Tibial nerve (tissue), 4 donors: ENCODE data around the gene S1PR3. TPM values are rescaled to one million over a fixed set of nuclear protein-coding genes. Genes with fewer than 3 reads are reported as not detected.

ENCODE experiments used
- DNase-seq, 2 donors: peaks; one replicate each; pipeline ENCODE4 v3.0.0-alpha.2; 2019; ENCODE audit warnings: low spot score in 2 of 2
- H3K27ac ChIP-seq, 4 donors: fragments of 200-600 bp; sonication (generic) in 3 of 4; one replicate each; pipeline ENCODE4 v1.5.1; 2017 to 2019; ENCODE audit warnings: mild to moderate bottlenecking in 1 of 4
- H3K27me3 ChIP-seq, 2 donors: fragments of 200-600 bp; sonication (generic) in 1 of 2; one replicate each; pipeline versions ENCODE4 v1.5.1 to v1.6.0; 2017 to 2019
- H3K36me3 ChIP-seq, 3 donors: fragments of 200-600 bp; sonication (generic); one replicate each; pipeline ENCODE4 v1.5.1; 2018 to 2019
- H3K4me1 ChIP-seq, 4 donors: fragments of 200-600 bp; sonication (generic) in 3 of 4; one replicate each; pipeline ENCODE4 v1.5.1; 2017 to 2019
- H3K4me3 ChIP-seq, 4 donors: fragments of 200-600 bp; sonication (generic) in 3 of 4; one replicate each; pipeline ENCODE4 v1.5.1; 2017 to 2019; ENCODE audit warnings: mild to moderate bottlenecking in 1 of 4, moderate library complexity in 1 of 4
- H3K9me3 ChIP-seq, 4 donors: fragments of 200-600 bp; sonication (generic) in 3 of 4; one replicate each; pipeline ENCODE4 v1.5.1; 2017 to 2019
- EP300 ChIP-seq, 2 donors: sonication (generic); formaldehyde crosslinking; IDR thresholded peaks; one replicate each; pipeline ENCODE4 v1.6.1; 2017; ENCODE audit warnings: antibody characterized with exemption in 2 of 2, mild to moderate bottlenecking in 1 of 2
- POLR2A ChIP-seq, 2 donors: fragments of 450-650 bp; IDR thresholded peaks; one replicate each; pipeline ENCODE4 v1.6.1; 2017; ENCODE audit warnings: antibody characterized with exemption in 2 of 2, mild to moderate bottlenecking in 2 of 2, moderate library complexity in 2 of 2
- WGBS, 2 donors: methylation state at CpG; one replicate each; pipeline ENCODE4 v1.1.5; 2018; 5-methylcytosine and 5-hydroxymethylcytosine counted together
- total RNA-seq, 4 donors: library from RNA; depleted of rRNA; stranded (reverse); fragments of >200 nt; gene quantifications; one replicate each; pipeline ENCODE4 v1.1.0, GENCODE V29; 2016
- TF ChIP-seq, protein P1 (sequence below), 5 experiments: fragments of 200-600 bp in 3 of 5; fragments of 450-650 bp in 2 of 5; sonication (generic) in 3 of 5; IDR thresholded peaks; one replicate each; pipeline ENCODE4 v1.5.1; 2016 to 2019; ENCODE audit warnings: antibody characterized with exemption in 5 of 5, mild to moderate bottlenecking in 3 of 5, moderate library complexity in 2 of 5

S1PR3 gene
- total RNA-seq, 4 donors from 2014 or later, result 13.0 to 25.8 (median 14.5) TPM

DNA sequence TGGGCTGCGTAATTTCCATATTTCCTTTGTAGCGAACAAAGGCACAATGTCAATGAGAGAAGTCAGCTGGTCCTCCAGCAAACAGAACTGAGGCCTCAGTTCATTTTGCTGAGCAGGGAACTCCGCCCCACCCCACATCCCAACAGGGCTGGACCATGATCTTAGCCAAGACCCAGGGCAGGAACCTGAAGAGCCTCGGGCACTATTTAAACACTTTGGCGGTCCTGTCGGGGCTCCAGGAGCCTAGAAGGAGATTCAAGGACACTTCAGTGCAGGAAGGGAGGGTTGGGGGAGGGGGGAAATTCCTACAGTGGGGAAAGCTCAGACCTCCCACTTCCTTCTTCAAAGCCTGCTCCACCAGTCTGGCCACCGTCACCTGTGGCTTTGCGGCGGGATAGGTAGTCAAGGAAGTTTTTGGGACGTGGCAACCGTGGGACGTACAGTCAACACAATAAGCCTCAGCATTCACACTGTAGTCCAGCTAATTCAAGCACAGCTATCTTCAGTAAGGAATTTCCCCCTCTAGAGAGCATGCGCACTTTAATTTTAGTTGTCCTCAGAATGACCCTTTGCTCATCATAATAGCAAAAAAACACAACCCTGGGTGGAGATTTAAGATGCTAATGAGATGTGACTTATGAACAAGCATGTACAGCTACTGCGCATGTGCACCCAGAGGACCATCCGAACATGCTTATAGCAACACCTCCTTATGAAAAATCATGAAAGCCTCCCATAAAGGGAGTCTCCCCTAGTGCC lies 30.9 kb downstream of the S1PR3 start:
- peaks cover 0 to 27% (median 12%) of the 10 kb centered on the region in 4 donors for H3K4me1 ChIP-seq
- H3K27me3 ChIP-seq, result no peaks in the 10 kb centered on the region
- DNase-seq, result no peak
- peak overlapping the region in 3 of 4 donors; percentile 45 to 85 (median 69) for H3K27ac ChIP-seq
- no peak overlapping the region for H3K4me3 ChIP-seq
- H3K9me3 ChIP-seq, result no peaks in the 10 kb centered on the region
- TF ChIP-seq, protein P1, sequence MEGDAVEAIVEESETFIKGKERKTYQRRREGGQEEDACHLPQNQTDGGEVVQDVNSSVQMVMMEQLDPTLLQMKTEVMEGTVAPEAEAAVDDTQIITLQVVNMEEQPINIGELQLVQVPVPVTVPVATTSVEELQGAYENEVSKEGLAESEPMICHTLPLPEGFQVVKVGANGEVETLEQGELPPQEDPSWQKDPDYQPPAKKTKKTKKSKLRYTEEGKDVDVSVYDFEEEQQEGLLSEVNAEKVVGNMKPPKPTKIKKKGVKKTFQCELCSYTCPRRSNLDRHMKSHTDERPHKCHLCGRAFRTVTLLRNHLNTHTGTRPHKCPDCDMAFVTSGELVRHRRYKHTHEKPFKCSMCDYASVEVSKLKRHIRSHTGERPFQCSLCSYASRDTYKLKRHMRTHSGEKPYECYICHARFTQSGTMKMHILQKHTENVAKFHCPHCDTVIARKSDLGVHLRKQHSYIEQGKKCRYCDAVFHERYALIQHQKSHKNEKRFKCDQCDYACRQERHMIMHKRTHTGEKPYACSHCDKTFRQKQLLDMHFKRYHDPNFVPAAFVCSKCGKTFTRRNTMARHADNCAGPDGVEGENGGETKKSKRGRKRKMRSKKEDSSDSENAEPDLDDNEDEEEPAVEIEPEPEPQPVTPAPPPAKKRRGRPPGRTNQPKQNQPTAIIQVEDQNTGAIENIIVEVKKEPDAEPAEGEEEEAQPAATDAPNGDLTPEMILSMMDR (IDR thresholded peaks at IDR 0.05), result no peak
- TF ChIP-seq POLR2A (IDR thresholded peaks at IDR 0.05) (no peak), EP300 (IDR thresholded peaks at IDR 0.05) (no peak)
- 30 to 41% methylated on average over 15 of the region's 15 CpGs for WGBS, 2 donors
- H3K36me3 ChIP-seq, result no peaks in the 10 kb centered on the region

DNA sequence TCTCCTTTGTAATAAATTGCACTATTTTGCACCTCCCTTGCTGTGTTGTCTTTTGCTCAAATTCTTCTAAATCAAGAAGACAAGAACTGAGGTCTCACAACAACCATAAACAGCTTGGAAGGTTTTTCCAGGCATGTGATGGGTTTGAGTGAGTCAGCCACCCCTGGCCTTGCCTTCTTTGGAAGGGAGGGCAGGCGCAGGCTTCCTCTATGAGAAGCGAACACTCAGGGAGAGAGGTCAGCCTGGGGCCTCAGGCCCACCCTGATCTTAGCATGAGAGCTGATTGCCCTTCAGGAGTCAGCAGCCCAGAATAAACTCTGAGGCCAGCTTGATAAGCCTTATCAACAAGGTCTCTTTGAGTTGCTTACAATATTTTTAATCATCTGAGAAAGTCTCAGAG lies 31.6 kb downstream of the S1PR3 start:
- H3K9me3 ChIP-seq, result no peaks in the 10 kb centered on the region
- peak in 1 of 2 donors; percentile 43 for DNase-seq
- H3K4me3 ChIP-seq, result no peak overlapping the region
- no peaks in the 10 kb centered on the region for H3K27me3 ChIP-seq
- TF ChIP-seq, protein P1 (IDR thresholded peaks at IDR 0.05), result no peak
- peak in 1 of 2 donors; percentile 11 for TF ChIP-seq EP300 (IDR thresholded peaks at IDR 0.05)
- no peaks in the 10 kb centered on the region for H3K36me3 ChIP-seq
- H3K27ac ChIP-seq, result peak overlapping the region in 2 of 4 donors; percentile 67 to 85
- 38 to 53% methylated on average over 2 of the region's 2 CpGs for WGBS, 2 donors
- peaks cover 0 to 27% (median 12%) of the 10 kb centered on the region in 4 donors for H3K4me1 ChIP-seq

DNA sequence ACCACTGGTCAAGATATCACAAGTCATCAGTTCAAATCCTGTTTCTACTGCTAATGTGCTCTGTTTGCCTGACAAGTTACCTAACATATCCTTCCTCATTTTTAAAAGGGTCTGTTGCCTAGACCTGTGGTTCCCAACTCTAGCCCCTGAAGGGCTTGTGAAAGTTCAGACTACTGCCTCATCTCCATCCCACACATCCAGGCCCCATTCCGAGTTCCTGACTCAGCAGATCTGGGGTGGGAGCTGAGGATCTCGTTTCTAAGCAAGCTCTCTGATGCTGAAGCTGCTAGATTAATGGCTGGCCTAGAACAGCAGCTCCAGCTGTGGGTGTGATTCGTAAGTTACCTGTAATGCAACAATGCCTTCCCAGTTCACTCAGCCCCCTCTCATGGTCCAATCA lies 32.5 kb downstream of the S1PR3 start:
- Histone ChIP-seq H3K27me3 (no peaks in the 10 kb centered on the region), H3K27ac (peak overlapping the region in 2 of 4 donors; percentile 67 to 85), H3K4me3 (no peak overlapping the region), H3K9me3 (no peaks in the 10 kb centered on the region), H3K36me3 (no peaks in the 10 kb centered on the region), H3K4me1 (peaks cover 0 to 27% (median 12%) of the 10 kb centered on the region in 4 donors)
- no peak for DNase-seq
- 67 to 71% methylated on average over 3 of the region's 3 CpGs for WGBS, 2 donors
- TF ChIP-seq POLR2A (IDR thresholded peaks at IDR 0.05) (no peak), EP300 (IDR thresholded peaks at IDR 0.05) (no peak)
- TF ChIP-seq, protein P1 (IDR thresholded peaks at IDR 0.05), result no peak

DNA sequence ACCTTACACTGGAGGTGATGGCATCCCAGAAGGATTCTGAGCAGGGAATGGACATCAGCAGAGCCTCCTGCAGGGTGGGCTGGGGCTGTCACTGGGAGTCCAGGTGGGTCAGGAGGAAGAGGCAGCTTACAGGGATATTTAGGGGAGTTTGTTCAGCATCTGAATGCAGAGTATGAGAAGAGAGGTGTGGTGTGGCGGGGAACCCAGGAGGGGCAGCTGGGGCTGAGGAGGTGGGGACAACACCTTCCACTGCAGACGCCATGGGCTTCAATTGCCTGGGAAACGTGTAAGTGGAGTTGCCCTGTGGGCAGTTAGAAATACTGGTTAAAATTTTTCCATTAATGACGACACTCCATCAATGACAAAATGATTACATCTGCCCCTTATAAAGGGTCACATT lies 33.5 kb downstream of the S1PR3 start:
- Histone ChIP-seq H3K36me3 (no peaks in the 10 kb centered on the region), H3K4me3 (no peak overlapping the region), H3K4me1 (peaks cover 0 to 27% (median 12%) of the 10 kb centered on the region in 4 donors), H3K27ac (peak overlapping the region in 2 of 4 donors; percentile 25 to 55), H3K9me3 (peaks cover 0 to 6% (median 2%) of the 10 kb centered on the region in 4 donors), H3K27me3 (no peaks in the 10 kb centered on the region)
- TF ChIP-seq POLR2A (IDR thresholded peaks at IDR 0.05), result no peak
- TF ChIP-seq, protein P1 (IDR thresholded peaks at IDR 0.05), result no peak
- TF ChIP-seq EP300 (IDR thresholded peaks at IDR 0.05), result no peak
- DNase-seq, result no peak
- 82 to 95% methylated on average over 4 of the region's 4 CpGs for WGBS, 2 donors

DNA sequence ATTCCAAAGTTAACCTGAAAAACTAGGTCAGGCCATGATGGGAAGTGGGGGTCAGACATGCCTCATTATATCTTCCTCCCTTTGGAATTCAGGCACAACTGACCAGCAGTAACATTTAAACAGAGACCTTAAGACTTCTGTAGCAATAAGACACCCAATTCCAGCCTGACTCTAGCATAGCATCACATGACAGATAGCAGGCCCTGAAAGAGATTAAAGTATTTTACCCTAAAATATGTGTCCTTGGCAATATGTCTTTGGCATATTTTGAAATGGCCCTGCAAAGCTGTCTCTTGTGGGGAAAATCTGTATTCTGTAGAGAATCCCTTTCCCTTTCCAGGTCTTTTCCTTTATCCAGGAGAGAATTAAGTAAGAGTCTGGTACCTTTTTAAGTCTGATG lies 34.3 kb downstream of the S1PR3 start:
- Histone ChIP-seq H3K9me3 (peaks cover 0 to 14% (median 6%) of the 10 kb centered on the region in 4 donors), H3K27ac (peak overlapping the region in 2 of 4 donors; percentile 25 to 55), H3K4me1 (peaks cover 0 to 27% (median 12%) of the 10 kb centered on the region in 4 donors), H3K36me3 (no peaks in the 10 kb centered on the region), H3K4me3 (no peak overlapping the region), H3K27me3 (no peaks in the 10 kb centered on the region)
- no peak for DNase-seq
- TF ChIP-seq POLR2A (IDR thresholded peaks at IDR 0.05), result no peak
- TF ChIP-seq EP300 (IDR thresholded peaks at IDR 0.05), result peak in 1 of 2 donors; percentile 11
